Omental fat pad (tissue), 4 donors: Measurements from ENCODE around the gene SEMA6A. TPM values are rescaled to one million over a fixed set of nuclear protein-coding genes. Genes with fewer than 3 reads are reported as not detected.
"Not testable (repeated sequence)": the region's sequence is repeated elsewhere in the genome, so short reads cannot be mapped to it uniquely, and the experiment has no call there.

Source experiments
- ATAC-seq: fragments of 150-250 bp; one replicate; pipeline ENCODE4 v1.9.1; 2016; ENCODE audit warnings: mild to moderate bottlenecking, moderate library complexity; ENCODE audit not compliant: low FRiP score
- DNase-seq: peaks from one replicate; pipeline ENCODE4 v3.0.0-alpha.2; 2019; ENCODE audit warnings: low spot score
- total RNA-seq, 4 donors: library from RNA; depleted of rRNA; stranded (reverse); fragments of >200 nt; gene quantifications; one replicate each; pipeline ENCODE4 v1.1.0, GENCODE V29; 2016
- TF ChIP-seq, protein P1 (sequence below), 3 donors: fragments of 450-650 bp; IDR thresholded peaks; one replicate each; pipeline ENCODE4 v1.5.1; 2016 to 2017; ENCODE audit warnings: antibody characterized with exemption in 3 of 3, mild to moderate bottlenecking in 3 of 3, moderate library complexity in 2 of 3

Gene SEMA6A
- total RNA-seq, 4 donors from 2014 or later, result 21.3 to 70.3 (median 40.9) TPM

DNA sequence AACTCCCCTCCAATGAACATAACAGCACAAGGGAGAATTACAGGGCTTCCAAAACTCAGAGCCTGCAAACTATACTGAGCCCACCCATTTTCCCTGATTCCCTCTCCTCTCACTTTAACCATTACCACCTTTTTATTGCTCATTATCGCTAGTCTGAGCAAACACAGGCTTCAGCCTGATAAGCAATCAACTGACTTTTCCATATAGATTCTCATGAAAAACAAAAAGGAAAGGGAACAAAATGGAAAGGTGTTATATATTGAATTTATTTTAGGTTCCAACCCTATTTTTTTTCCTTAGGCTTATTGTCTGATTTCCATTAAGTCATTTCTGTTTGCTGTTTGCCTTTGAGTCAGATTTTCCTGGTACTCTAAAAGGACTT lies 27.9 kb downstream of the SEMA6A start:
- DNase-seq (no peak), ATAC-seq (no peak)
- TF ChIP-seq, protein P1, sequence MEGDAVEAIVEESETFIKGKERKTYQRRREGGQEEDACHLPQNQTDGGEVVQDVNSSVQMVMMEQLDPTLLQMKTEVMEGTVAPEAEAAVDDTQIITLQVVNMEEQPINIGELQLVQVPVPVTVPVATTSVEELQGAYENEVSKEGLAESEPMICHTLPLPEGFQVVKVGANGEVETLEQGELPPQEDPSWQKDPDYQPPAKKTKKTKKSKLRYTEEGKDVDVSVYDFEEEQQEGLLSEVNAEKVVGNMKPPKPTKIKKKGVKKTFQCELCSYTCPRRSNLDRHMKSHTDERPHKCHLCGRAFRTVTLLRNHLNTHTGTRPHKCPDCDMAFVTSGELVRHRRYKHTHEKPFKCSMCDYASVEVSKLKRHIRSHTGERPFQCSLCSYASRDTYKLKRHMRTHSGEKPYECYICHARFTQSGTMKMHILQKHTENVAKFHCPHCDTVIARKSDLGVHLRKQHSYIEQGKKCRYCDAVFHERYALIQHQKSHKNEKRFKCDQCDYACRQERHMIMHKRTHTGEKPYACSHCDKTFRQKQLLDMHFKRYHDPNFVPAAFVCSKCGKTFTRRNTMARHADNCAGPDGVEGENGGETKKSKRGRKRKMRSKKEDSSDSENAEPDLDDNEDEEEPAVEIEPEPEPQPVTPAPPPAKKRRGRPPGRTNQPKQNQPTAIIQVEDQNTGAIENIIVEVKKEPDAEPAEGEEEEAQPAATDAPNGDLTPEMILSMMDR (IDR thresholded peaks at IDR 0.05), result no peak

DNA sequence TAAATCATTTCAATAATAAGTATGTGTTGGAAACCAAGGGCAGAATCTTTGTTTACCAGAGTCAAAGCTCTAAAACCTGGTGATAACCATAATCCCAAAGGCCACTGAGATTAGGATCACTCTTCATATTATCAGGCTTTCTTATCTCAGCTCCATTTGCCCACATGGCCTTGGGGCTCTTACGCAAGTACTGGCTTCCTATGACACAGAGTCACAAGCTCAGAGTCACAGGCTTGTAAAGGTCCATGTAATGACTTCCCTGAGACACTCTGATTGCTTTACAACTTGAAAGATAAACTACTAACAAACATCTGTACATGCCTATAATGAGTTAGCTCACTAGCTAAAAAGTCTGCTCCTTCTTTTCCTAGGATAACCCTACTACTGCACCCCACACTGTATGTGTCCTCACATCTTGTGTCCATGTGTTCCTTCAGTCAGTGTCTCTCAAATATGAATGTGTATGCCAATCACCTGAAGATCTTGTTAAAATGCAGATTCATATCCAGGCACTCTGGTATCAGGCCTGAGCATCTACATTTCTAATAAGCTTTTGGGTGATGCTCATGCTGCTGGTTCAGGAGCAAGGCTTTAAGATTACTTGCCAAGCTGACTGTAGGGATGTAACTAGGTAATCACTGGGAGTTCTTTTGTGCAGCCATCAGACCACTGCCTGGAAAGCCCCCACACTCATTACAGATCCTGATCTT lies 28.4 kb downstream of the SEMA6A start:
- no peak for DNase-seq
- TF ChIP-seq, protein P1 (IDR thresholded peaks at IDR 0.05), result no peak
- ATAC-seq, result no peak

DNA sequence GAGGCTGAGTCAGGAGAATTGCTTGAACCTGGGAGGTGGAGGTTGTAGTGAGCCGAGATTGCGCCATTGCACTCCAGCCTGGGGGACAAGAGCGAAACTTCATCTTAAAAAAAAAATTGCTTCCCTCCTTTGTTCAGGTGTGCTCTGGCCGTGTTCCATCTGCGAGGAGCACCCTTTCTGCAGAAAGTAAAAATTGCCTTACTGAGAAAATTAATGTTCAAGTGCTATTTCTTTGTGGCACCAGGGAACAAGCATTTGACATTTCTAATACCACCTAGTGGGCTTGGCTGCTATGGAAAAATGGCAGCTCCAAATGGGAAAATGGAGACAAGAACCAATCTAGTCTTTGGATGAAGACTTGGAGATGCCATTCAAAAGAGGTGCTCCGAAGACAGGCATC lies 29.2 kb downstream of the SEMA6A start:
- not testable (repeated sequence) for DNase-seq, ATAC-seq

DNA sequence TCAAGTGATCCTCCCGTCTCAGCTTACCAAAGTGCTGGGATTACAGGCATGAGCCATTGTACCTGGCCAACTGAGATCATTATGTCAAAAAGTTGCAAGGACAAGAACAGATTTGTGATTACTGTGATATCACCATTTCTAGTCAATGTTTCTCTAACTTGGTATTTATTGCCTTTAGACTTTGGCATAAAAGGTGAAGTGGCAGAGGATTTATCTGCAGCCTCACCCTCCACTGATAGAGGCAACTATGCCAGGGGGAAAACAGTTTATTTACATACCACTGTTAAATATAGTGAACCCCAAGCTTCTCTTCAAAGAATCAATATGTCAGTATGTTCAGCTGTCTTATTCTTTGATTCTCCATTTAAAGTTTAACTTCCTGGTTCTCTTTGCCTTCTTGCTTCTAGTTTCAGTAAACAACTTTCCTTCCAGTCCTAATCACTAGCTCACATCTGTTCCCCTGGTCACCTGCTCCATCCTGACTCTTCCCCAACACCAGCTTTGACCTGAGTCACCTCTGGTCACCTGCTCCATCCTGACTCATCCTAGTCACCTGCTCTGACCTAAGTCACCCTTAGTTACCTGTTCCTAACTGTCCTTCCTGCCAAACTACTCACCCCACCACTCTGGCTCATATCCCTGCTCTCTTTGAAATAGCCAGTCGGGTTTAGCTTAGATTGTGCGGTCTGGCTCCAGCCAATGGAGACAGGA lies 29.9 kb downstream of the SEMA6A start:
- TF ChIP-seq, protein P1 (IDR thresholded peaks at IDR 0.05), result no peak
- ATAC-seq (no peak), DNase-seq (no peak)

DNA sequence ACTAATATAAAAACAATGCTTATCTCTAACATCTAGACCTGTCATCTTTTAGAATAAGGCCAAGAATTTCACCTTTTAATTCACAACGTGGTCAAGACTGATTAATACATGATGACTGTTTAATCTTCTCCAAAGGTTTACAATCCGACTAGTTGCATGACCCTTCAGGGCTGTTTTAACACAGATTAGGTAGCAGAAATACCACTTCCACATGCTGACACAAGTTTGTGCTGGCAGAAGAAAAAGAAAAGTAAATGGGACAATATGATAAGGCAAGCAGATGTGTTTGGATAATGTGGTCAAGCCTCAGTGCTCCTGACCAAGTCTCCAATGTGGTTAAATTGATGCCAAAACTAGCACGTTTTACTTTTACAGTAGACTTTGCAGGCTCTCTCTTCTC lies 31.1 kb downstream of the SEMA6A start:
- ATAC-seq (no peak), DNase-seq (no peak)
- TF ChIP-seq, protein P1 (IDR thresholded peaks at IDR 0.05), result no peak

DNA sequence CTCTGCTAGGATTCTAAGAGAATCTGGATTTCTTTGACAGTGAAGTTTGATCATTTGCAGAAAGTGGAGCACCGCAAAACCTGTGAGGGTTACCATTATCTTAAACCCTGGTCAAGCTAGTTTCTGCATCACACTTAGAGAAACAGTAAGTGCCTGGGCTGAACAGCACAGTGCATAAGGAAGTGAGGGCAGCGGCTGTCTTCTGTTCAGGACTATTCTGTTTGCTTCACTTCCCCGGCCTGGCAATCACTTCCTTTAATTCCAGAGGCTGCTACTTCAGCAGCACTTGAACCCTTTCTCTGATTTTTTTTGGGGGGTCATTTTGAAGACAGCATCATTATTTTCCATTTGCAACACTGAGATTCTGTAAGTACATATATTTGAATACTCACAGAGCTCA lies 32.0 kb downstream of the SEMA6A start:
- ATAC-seq (no peak), DNase-seq (no peak)
- TF ChIP-seq, protein P1 (IDR thresholded peaks at IDR 0.05), result no peak

DNA sequence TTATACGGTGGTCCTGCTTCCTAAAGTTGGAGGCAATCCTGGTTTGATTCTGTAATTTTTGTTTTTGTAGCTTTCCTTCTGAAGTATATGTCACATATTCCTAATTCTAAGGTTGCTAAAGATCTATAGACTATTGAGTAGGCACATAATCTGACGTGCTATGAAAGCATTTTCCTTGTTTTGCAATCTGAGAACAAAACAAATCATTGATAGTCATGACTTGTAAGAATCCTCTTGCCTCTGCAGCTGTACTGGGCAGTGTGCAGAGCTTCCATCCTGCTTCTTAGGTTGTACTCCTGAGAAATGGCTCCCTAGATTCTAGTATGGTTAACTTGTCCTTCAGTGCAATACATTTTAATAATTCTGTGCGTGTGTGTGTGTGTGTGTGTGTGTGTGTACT lies 35.4 kb downstream of the SEMA6A start:
- DNase-seq (no peak), ATAC-seq (no peak)
- TF ChIP-seq, protein P1 (IDR thresholded peaks at IDR 0.05), result no peak
